ENCODE results near the gene CAMK1D. TPM values are rescaled to one million over a fixed set of nuclear protein-coding genes. Genes with fewer than 3 reads are reported as not detected.
A peak's percentile ranks its signal among the peaks of the same experiment; 100 is the strongest.

The CAMK1D gene
- total RNA-seq, 3 donors from 2014 or later (not counting 1 experiment from before 2014, with no cell fraction given): 44.2 to 56.4 (median 49.7) TPM

DNA sequence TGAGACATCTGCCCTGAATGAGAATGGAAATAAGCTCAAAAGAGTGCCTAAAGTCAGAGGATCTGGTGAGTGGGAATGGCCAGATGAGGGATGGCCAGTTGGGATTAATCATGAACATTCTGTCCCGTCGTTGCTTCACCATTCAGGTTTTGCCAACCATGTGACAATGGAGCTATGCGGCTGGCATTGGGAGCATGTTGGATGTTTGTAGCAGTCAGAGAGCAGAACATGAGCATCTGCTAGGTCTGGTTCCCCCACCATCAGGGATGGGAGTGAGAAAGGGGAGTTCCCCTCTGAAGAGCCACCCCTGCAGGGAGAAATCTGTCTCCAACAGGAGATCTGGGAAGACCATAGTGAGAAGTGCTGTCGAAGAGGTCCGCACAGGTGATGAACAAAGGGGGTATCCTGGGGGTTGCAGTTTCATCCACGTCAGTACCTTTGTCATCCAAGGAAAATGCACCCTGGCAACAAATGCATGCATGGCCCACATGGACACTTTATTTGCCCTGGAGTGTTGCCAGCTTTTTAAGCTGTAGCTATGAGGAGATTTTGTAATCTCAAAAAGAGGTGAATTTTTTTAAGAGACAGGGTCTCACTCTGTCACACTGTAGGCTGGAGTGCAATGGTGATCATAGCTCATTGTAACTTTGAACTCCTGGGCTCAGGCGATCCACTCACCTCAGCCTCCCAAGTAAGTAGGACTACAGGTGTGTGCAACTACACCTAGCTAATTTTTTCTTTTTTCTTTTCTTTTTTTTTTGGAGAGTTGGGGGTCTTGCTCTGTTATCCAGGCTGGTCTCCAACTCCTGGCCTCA lies 190.2 kb downstream of the CAMK1D start:
- Mint-ChIP-seq H3K36me3 (no peaks in the 10 kb centered on the region), H3K27ac (peak overlapping the region in 1 of 2 donors; percentile 39), H3K4me3 (no peak overlapping the region), H3K4me1 (peaks cover 25 to 38% of the 10 kb centered on the region in 2 donors), H3K9me3 (no peaks in the 10 kb centered on the region), H3K27me3 (ENCODE audit: low read depth in 2 of 2) (no peaks in the 10 kb centered on the region)
- Histone ChIP-seq H3K36me3 (ENCODE audit: control insufficient read depth, insufficient read depth, low read length) (no peaks in the 10 kb centered on the region), H3K27me3 (ENCODE audit: control insufficient read depth, insufficient read depth, low read length) (no peaks in the 10 kb centered on the region), H3K4me3 (ENCODE audit: low read length) (no peak overlapping the region), H3K27ac (ENCODE audit: low read length) (no peak overlapping the region), H3K9me3 (ENCODE audit: control insufficient read depth, insufficient read depth, low read length) (no peaks in the 10 kb centered on the region), H3K4me1 (ENCODE audit: control insufficient read depth, insufficient read depth, low read length) (peaks cover 3% of the 10 kb centered on the region)
- intact Hi-C loops (cut with micrococcal nuclease): no loop called here
- 97% methylated on average over 7 of the region's 7 CpGs for WGBS (ENCODE audit: insufficient coverage)
- DNase-seq: no peak
- TF ChIP-seq, protein P1, sequence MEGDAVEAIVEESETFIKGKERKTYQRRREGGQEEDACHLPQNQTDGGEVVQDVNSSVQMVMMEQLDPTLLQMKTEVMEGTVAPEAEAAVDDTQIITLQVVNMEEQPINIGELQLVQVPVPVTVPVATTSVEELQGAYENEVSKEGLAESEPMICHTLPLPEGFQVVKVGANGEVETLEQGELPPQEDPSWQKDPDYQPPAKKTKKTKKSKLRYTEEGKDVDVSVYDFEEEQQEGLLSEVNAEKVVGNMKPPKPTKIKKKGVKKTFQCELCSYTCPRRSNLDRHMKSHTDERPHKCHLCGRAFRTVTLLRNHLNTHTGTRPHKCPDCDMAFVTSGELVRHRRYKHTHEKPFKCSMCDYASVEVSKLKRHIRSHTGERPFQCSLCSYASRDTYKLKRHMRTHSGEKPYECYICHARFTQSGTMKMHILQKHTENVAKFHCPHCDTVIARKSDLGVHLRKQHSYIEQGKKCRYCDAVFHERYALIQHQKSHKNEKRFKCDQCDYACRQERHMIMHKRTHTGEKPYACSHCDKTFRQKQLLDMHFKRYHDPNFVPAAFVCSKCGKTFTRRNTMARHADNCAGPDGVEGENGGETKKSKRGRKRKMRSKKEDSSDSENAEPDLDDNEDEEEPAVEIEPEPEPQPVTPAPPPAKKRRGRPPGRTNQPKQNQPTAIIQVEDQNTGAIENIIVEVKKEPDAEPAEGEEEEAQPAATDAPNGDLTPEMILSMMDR (IDR thresholded peaks at IDR 0.05): no peak
- no peak for ATAC-seq

GRCh38 chr10:12540341-12540781 lies 191.0 kb downstream of the CAMK1D start:
- no peak overlapping the region for H3K27ac ChIP-seq (ENCODE audit: low read length)
- Mint-ChIP-seq H3K4me1 (peaks cover 22 to 35% of the 10 kb centered on the region in 2 donors), H3K9me3 (no peaks in the 10 kb centered on the region), H3K27ac (no peak overlapping the region), H3K4me3 (no peak overlapping the region), H3K27me3 (ENCODE audit: low read depth in 2 of 2) (no peaks in the 10 kb centered on the region), H3K36me3 (no peaks in the 10 kb centered on the region)
- TF ChIP-seq, protein P1 (IDR thresholded peaks at IDR 0.05): no peak
- no peak for ATAC-seq
- 78% methylated on average over 4 of the region's 4 CpGs for WGBS (ENCODE audit: insufficient coverage)
- intact Hi-C loops (cut with micrococcal nuclease): no loop called here
- no peak for DNase-seq
- no peaks in the 10 kb centered on the region for H3K9me3 ChIP-seq (ENCODE audit: control insufficient read depth, insufficient read depth, low read length)
- H3K27me3 ChIP-seq (ENCODE audit: control insufficient read depth, insufficient read depth, low read length): no peaks in the 10 kb centered on the region
- no peak overlapping the region for H3K4me3 ChIP-seq (ENCODE audit: low read length)
- H3K4me1 ChIP-seq (ENCODE audit: control insufficient read depth, insufficient read depth, low read length): no peaks in the 10 kb centered on the region
- no peaks in the 10 kb centered on the region for H3K36me3 ChIP-seq (ENCODE audit: control insufficient read depth, insufficient read depth, low read length)

DNA sequence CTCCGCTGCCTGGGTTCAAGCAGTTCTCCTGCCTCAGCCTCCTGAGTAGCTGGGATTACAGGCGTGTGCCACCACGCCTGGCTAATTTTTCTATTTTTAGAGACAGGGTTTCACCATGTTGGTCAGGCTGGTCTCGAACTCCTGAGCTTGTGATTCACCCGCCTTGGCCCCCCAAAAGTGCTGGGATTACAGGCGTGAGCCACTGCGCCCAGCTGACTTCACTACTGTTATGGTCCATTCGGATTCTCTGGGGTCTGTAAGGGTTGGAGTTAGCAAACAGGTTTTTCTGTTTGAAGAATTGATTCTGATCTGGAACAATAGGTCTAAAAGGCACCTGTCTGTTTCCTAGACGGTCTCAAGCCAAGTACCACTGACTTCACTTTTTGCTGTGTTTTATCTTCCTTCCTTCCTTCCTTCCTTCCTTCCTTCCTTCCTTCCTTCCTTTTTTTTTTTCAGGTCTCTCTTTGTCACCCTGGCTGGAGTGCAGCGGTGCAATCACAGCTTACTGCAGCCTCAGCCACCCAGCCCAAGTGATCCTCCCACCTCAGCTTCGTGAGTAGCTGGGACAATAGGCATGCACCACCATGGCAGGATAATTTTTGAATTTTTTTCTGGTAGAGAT lies 192.2 kb downstream of the CAMK1D start:
- no peaks in the 10 kb centered on the region for H3K9me3 ChIP-seq (ENCODE audit: control insufficient read depth, insufficient read depth, low read length)
- no peaks in the 10 kb centered on the region for H3K27me3 ChIP-seq (ENCODE audit: control insufficient read depth, insufficient read depth, low read length)
- TF ChIP-seq, protein P1 (IDR thresholded peaks at IDR 0.05): no peak
- intact Hi-C loops (cut with micrococcal nuclease): no loop called here
- no peaks in the 10 kb centered on the region for H3K36me3 ChIP-seq (ENCODE audit: control insufficient read depth, insufficient read depth, low read length)
- H3K4me1 Mint-ChIP-seq: peaks cover 25 to 29% of the 10 kb centered on the region in 2 donors
- H3K4me3 Mint-ChIP-seq: no peak overlapping the region
- no peaks in the 10 kb centered on the region for H3K4me1 ChIP-seq (ENCODE audit: control insufficient read depth, insufficient read depth, low read length)
- peaks cover 2 to 5% of the 10 kb centered on the region in 2 donors for H3K9me3 Mint-ChIP-seq
- H3K4me3 ChIP-seq (ENCODE audit: low read length): no peak overlapping the region
- H3K36me3 Mint-ChIP-seq: no peaks in the 10 kb centered on the region
- 82% methylated on average over 11 of the region's 11 CpGs for WGBS (ENCODE audit: insufficient coverage)
- H3K27ac ChIP-seq (ENCODE audit: low read length): no peak overlapping the region
- H3K27me3 Mint-ChIP-seq (ENCODE audit: low read depth in 2 of 2): no peaks in the 10 kb centered on the region
- DNase-seq: no peak
- no peak overlapping the region for H3K27ac Mint-ChIP-seq
- ATAC-seq: no peak
